Measurements from ENCODE around the gene ADCY5.
"Not testable (repeated sequence)": the region's sequence is repeated elsewhere in the genome, so short reads cannot be mapped to it uniquely, and the experiment has no call there.

The ADCY5 gene

GRCh38 chr3:123282461-123282860 is 166.4 kb downstream of the ADCY5 start:
- DNase-seq, result no peak

- DNase-seq, result no peak
Observed at GRCh38 chr3:123281929-123282328, 167.0 kb downstream of the ADCY5 start.

- no peak for DNase-seq
Observed at GRCh38 chr3:123281406-123281805, 167.5 kb downstream of the ADCY5 start.

- DNase-seq, result no peak
Observed at GRCh38 chr3:123279121-123279520, 169.8 kb downstream of the ADCY5 start.

GRCh38 chr3:123278446-123278845 is 170.4 kb downstream of the ADCY5 start:
- DNase-seq, result no peak

- no peak for DNase-seq
Observed at GRCh38 chr3:123277106-123277505, 171.8 kb downstream of the ADCY5 start.

DNA sequence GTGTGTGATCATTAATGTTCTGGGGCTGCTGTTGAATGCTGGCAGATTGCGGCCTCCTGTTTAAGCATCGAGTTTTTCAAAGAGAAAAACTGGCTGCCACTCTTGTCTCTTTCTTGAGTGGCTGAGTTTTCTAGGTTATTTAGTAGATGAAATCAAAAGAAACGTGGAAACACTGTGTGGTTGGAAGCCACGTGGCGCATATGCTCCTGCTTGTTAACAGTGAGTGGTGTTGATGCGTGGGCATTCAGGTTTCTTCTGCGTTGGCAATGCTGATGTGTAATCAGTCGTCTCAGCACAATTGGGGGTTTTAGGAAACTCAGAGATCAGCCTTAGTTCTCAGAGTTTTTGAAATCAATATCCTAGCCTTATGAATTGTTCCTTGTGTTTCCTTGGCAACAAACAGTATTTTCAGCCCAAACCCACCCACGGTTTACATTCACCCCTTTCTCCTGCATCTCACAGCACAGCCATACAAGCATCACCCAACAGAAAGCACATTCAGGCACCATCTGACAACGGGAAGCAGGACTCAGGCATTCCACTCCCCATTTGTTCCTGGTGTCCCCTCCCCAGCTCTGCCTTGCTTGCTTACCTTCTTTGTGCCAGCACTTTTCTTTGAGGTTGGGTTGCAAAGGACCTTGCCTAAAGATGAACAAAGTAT is 172.4 kb downstream of the ADCY5 start:
- DNase-seq, result no peak

- DNase-seq, result no peak
Observed at GRCh38 chr3:123275691-123276090, 173.2 kb downstream of the ADCY5 start.

GRCh38 chr3:123272547-123272946 is 176.3 kb downstream of the ADCY5 start:
- no peak for DNase-seq

GRCh38 chr3:123271466-123272159 is 177.3 kb downstream of the ADCY5 start:
- no peak for DNase-seq

DNA sequence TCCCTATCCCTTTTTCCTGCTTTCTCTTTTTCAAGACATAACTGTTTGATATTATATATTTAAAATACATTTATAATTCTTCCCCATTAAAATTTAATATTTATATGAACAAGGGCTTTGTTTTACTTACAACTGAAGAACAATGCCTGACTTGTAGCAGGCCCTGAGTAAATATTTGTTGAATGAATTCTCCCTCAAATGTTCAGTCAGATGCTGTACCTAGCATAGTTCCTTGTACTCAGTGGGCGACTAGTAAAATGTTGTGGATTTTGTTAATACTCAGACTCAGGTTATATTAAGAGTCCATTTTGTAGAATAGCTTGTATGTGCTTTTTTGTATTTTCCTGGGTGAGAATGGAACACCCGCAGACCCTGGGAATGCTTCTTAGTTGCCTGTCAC is 178.1 kb downstream of the ADCY5 start:
- DNase-seq, result no peak

DNA sequence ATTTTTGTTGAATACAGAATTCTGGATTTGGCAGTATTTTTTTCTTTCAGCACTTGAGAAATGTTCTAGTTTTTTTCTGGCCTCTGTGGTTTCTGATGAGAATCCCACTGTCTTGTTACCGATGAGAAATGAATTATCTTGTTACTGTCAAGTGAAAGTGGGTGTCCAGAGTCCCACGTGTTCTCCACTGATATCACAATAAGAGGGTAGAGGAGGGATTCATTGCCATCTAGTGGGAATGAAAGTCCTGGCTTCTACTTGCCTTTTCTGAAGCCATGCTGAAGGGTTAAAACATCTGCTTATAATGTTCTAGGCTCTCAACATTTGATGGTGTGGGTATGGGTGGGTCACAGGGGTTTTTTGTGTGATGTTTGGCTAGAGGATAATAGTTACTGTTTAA is 181.1 kb downstream of the ADCY5 start:
- DNase-seq, result no peak

DNA sequence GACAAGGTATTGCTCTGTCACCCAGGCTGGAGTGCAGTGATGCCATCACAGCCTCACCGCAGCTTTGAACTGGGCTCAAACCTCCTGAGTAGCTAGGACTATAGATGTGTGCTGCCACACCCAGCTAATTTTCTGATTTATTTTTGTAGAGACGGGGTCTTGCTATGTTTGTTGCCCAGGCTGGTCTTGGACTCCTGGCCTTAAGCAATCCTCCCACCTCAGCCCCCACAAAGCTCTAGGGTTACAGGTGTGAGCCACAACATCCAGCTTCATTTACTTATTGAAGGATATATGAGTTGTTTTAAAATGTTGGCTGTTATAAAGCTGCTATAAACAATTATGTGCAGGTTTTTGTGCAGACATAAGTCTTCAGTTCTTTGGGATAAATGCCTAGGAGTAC is 184.9 kb downstream of the ADCY5 start:
- DNase-seq, result no peak

- no peak for DNase-seq
Observed at GRCh38 chr3:123262868-123263267, 186.0 kb downstream of the ADCY5 start.

- no peak for DNase-seq
Observed at GRCh38 chr3:123262226-123262625, 186.7 kb downstream of the ADCY5 start.

DNA sequence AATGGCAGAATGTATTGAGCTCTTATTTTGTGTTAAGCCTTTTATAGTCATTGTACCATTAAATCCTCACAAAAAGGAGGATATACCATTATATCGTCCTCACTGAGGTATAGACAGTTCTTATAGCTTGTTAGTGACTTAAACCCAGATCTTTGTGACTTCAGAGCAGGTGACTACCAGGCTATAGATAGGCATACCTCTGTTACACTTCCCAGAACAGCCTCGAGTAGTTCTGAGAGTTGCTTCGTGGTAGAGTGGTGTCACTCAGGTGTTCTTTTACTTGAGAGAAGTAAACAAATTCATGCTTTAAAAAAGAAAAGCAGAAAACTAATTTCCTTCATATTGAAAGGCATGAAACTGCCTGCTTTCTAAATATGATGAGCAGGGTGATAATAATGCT is 187.2 kb downstream of the ADCY5 start:
- DNase-seq, result no peak

- DNase-seq, result peak; percentile 7
Observed at GRCh38 chr3:123258811-123259420, 190.0 kb downstream of the ADCY5 start.

GRCh38 chr3:123258359-123258758 is 190.5 kb downstream of the ADCY5 start:
- DNase-seq, result no peak

- no peak for DNase-seq
Observed at GRCh38 chr3:123256256-123256655, 192.6 kb downstream of the ADCY5 start.

- no peak for DNase-seq
Observed at GRCh38 chr3:123246866-123247265, 202.0 kb downstream of the ADCY5 start.

- DNase-seq, result no peak
Observed at GRCh38 chr3:123244128-123244527, 204.8 kb downstream of the ADCY5 start.

DNA sequence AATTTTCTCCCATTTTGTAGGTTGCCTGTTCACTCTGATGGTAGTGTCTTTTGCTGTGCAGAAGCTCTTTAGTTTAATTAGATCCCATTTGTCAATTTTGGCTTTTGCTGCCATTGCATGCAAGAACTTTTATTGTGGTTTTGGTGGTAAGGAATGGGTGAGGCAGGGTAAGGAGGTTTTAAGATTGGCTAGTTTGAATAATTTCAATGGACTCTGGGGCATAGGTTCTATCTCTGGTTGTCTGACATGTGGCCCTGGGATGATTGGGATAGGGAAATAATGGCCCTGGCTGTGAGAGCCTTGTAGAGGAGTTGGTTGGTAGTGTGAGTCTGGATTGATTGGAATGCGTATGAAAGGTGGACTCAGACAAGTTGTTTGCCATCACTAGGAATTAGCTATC is 209.1 kb downstream of the ADCY5 start:
- DNase-seq, result no peak

GRCh38 chr3:123239186-123239585 is 209.7 kb downstream of the ADCY5 start:
- not testable (repeated sequence) for DNase-seq

DNA sequence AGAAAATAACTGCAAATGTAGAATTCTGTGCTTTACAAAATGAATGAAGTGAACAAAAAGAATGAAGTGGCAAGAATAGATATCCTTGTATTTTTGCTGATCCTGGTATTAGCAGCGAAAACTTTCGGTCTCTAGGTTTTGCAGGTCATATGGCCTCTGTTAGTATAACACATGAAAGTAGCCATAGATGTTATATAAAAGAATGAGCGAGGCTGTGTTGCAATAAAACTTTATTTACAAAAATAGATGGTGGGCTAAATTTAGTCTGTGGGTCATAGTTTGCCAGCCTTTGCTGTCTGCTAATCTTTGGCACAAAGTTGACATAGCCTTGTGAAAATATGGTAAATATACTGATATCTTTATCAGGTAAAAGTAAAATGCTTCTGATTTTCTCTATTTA is 212.0 kb downstream of the ADCY5 start:
- no peak for DNase-seq
